ENCODE data around the gene YPEL1. TPM values are rescaled to one million over a fixed set of nuclear protein-coding genes. Genes with fewer than 3 reads are reported as not detected.

YPEL1 gene
- total RNA-seq, 1 donor from 2014 or later, result 20.4 TPM

DNA sequence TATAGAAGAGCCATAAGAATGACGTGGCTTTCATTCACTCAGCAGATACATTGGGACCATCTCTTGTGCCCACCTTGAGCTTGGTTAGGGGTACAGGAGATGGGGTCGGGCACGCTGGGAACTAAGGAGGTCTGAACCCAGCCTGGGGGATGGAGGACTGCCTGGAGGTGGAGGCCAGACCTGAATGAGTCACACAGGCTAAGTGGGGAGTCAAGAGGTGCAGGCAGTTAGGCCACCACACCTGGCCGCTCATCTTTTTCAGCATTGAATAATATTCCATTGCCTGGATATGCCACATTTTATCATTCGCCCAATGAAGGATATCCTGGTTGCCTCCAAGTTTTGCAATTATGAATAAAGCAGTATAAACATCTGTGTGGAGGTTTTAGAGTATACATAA lies 73.6 kb downstream of the YPEL1 start:
- peaks cover 13 to 30% (median 16%) of the 10 kb centered on the region in 3 donors for H3K27me3 ChIP-seq (ENCODE audit: control insufficient read depth in 3 of 3, insufficient read depth in 3 of 3, low read length in 3 of 3)
- H3K36me3 ChIP-seq (ENCODE audit: control insufficient read depth in 3 of 3, insufficient read depth in 3 of 3, low read length in 3 of 3), result no peaks in the 10 kb centered on the region
- H3K4me3 ChIP-seq (ENCODE audit: low read length in 3 of 3), result no peak overlapping the region
- H3K9ac ChIP-seq (ENCODE audit: low read depth in 1 of 3, low read length in 3 of 3), result no peak overlapping the region
- H3K27ac ChIP-seq (ENCODE audit: low read depth, low read length), result no peak overlapping the region
- peaks cover 6 to 9% (median 8%) of the 10 kb centered on the region in 3 donors for H3K4me1 ChIP-seq (ENCODE audit: control insufficient read depth in 3 of 3, insufficient read depth in 3 of 3, low read length in 3 of 3)
- no peaks in the 10 kb centered on the region for H3K9me3 ChIP-seq (ENCODE audit: control insufficient read depth in 3 of 3, low read length in 3 of 3)

DNA sequence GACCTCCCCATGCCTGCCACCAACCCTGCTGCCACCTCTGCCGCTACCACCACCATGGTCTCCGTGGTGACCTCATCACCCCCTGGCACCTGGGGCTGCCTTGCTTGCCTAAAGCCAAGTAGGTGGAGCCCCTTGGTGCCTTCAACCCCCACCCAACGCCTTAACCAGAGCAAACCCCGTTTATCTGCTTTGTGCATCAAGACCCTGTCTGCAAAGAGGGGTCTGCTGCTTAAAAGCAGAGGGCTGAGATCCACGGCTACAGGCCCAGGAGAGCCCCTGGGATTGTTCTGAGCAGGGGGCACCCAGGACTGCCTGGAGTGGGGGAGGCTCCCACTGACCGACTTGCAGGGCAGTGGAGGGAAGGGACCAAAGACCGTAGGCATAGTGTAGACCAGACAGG lies 74.7 kb downstream of the YPEL1 start:
- Histone ChIP-seq H3K4me3 (ENCODE audit: low read length in 3 of 3) (no peak overlapping the region), H3K36me3 (ENCODE audit: control insufficient read depth in 3 of 3, insufficient read depth in 3 of 3, low read length in 3 of 3) (no peaks in the 10 kb centered on the region), H3K27me3 (ENCODE audit: control insufficient read depth in 3 of 3, insufficient read depth in 3 of 3, low read length in 3 of 3) (peaks cover 16 to 35% (median 19%) of the 10 kb centered on the region in 3 donors)

GRCh38 chr22:21659864-21660525 lies 75.6 kb downstream of the YPEL1 start:
- H3K4me1 ChIP-seq (ENCODE audit: control insufficient read depth in 3 of 3, insufficient read depth in 3 of 3, low read length in 3 of 3), result no peaks in the 10 kb centered on the region
- no peak overlapping the region for H3K9ac ChIP-seq (ENCODE audit: low read depth in 1 of 3, low read length in 3 of 3)
- H3K4me3 ChIP-seq (ENCODE audit: low read length in 3 of 3), result no peak overlapping the region
- H3K9me3 ChIP-seq (ENCODE audit: control insufficient read depth in 3 of 3, low read length in 3 of 3), result no peaks in the 10 kb centered on the region
- no peak overlapping the region for H3K27ac ChIP-seq (ENCODE audit: low read depth, low read length)
- H3K27me3 ChIP-seq (ENCODE audit: control insufficient read depth in 3 of 3, insufficient read depth in 3 of 3, low read length in 3 of 3), result peaks cover 16 to 35% (median 19%) of the 10 kb centered on the region in 3 donors
- no peaks in the 10 kb centered on the region for H3K36me3 ChIP-seq (ENCODE audit: control insufficient read depth in 3 of 3, insufficient read depth in 3 of 3, low read length in 3 of 3)

More for the DNA sequence above, 74.7 kb downstream of the YPEL1 start:
- H3K9me3 ChIP-seq (ENCODE audit: control insufficient read depth in 3 of 3, low read length in 3 of 3), result no peaks in the 10 kb centered on the region
- H3K27ac ChIP-seq (ENCODE audit: low read depth, low read length), result no peak overlapping the region
- H3K4me1 ChIP-seq (ENCODE audit: control insufficient read depth in 3 of 3, insufficient read depth in 3 of 3, low read length in 3 of 3), result peaks cover 3 to 6% (median 5%) of the 10 kb centered on the region in 3 donors
- H3K9ac ChIP-seq (ENCODE audit: low read depth in 1 of 3, low read length in 3 of 3), result no peak overlapping the region

DNA sequence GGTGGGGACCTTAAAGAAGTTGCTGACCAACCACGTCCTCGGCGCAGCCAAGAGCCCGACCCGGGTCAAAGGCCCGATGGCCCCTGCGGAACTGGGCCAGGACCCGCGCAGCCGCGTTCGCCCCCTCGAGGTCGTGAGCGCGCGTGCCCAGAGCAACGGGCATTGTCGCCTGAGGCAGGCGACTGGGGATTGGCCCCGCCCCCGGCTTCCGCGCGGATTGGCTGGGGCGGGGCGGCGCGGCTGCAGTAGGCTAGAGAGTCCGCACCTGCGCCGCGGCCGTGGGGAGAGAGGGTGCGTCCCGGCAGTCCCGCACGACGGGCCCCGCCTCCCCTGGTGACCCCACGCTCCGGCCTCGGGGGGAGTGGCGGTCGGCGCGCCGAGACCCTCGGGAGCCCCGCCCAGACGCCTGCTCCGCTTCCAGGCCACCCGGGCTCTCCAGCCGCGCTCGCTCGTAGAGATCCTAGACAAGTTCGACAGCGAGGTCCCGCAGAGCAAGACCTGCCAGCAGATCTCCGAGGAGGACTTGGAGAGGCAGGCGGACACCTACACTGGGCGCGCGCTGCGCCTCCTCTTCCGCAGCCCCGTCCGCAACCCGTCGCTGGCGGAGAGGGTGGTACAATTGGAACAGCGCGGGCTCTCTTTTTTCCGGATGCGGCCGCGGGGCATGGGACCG lies 78.1 kb downstream of the YPEL1 start:
- Histone ChIP-seq H3K27ac (ENCODE audit: low read depth, low read length) (no peak overlapping the region), H3K4me3 (ENCODE audit: low read length in 3 of 3) (peak overlapping the region; percentile 52 to 57 (median 56)), H3K4me1 (ENCODE audit: control insufficient read depth in 3 of 3, insufficient read depth in 3 of 3, low read length in 3 of 3) (peaks cover 0 to 2% (median under 1%) of the 10 kb centered on the region in 3 donors), H3K9me3 (ENCODE audit: control insufficient read depth in 3 of 3, low read length in 3 of 3) (no peaks in the 10 kb centered on the region), H3K9ac (ENCODE audit: low read depth in 1 of 3, low read length in 3 of 3) (peak overlapping the region in 1 of 3 donors; percentile 25), H3K36me3 (ENCODE audit: control insufficient read depth in 3 of 3, insufficient read depth in 3 of 3, low read length in 3 of 3) (no peaks in the 10 kb centered on the region), H3K27me3 (ENCODE audit: control insufficient read depth in 3 of 3, insufficient read depth in 3 of 3, low read length in 3 of 3) (peaks cover 16 to 42% (median 19%) of the 10 kb centered on the region in 3 donors)

GRCh38 chr22:21657020-21657359 lies 78.6 kb downstream of the YPEL1 start:
- no peak overlapping the region for H3K27ac ChIP-seq (ENCODE audit: low read depth, low read length)
- H3K27me3 ChIP-seq (ENCODE audit: control insufficient read depth in 3 of 3, insufficient read depth in 3 of 3, low read length in 3 of 3), result peaks cover 16 to 42% (median 19%) of the 10 kb centered on the region in 3 donors
- no peaks in the 10 kb centered on the region for H3K36me3 ChIP-seq (ENCODE audit: control insufficient read depth in 3 of 3, insufficient read depth in 3 of 3, low read length in 3 of 3)
- no peaks in the 10 kb centered on the region for H3K9me3 ChIP-seq (ENCODE audit: control insufficient read depth in 3 of 3, low read length in 3 of 3)
- peak overlapping the region in 1 of 3 donors; percentile 25 for H3K9ac ChIP-seq (ENCODE audit: low read depth in 1 of 3, low read length in 3 of 3)
- peaks cover 0 to 6% (median 4%) of the 10 kb centered on the region in 3 donors for H3K4me1 ChIP-seq (ENCODE audit: control insufficient read depth in 3 of 3, insufficient read depth in 3 of 3, low read length in 3 of 3)
- H3K4me3 ChIP-seq (ENCODE audit: low read length in 3 of 3), result peak overlapping the region in 1 of 3 donors; percentile 57

DNA sequence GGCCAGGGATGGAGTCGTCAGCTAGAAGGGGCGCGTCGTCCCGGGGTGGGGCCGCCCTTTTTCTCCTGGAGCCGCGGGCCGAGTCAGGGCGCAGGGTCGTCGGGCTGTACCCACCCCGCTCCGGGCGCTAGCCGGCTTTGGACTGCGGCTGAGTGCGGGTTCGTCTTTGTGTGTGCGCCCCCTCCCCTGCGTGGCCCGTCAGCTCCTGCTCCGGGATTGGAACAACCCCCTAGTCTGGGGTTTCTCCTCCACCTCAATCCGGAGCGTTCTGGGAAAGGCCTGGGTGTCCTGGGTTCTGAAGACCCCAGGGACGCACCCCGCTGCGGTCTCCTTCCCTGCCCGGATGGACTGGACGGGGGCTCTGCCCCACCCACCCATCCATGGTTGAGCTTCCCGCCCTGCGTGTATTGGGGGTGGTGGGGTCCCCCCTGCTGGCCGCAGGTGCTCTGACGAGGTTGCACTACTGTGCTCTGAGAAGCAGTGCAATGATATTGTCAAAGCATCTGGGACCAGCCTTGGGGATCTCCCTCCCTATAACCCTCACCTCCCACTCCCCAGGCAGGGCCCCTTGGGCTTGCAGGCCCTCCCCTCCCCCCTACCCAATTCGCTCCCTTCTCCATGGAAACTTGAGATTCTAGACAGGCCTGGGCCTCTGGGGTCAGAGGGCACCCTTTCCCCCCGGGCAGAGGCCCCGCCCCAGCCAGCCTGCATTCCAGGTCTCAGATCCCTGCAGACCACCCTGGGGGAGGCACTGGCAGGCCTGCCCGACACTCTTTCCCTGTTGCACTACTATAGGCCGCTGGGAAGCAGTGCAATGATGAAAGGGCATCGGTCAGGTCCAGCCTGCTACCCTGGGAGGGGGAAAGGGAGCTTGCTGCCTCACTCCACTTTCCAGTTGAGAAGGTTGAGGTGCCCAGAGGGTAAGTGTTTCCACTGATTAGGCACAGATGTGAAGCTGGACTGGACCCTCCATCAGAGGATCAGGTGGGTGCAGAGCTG lies 82.7 kb downstream of the YPEL1 start:
- Histone ChIP-seq H3K36me3 (ENCODE audit: control insufficient read depth in 3 of 3, insufficient read depth in 3 of 3, low read length in 3 of 3) (no peaks in the 10 kb centered on the region), H3K9me3 (ENCODE audit: control insufficient read depth in 3 of 3, low read length in 3 of 3) (no peaks in the 10 kb centered on the region), H3K9ac (ENCODE audit: low read depth in 1 of 3, low read length in 3 of 3) (peak overlapping the region; percentile 12 to 79 (median 70)), H3K27me3 (ENCODE audit: control insufficient read depth in 3 of 3, insufficient read depth in 3 of 3, low read length in 3 of 3) (peaks cover 3 to 20% (median 10%) of the 10 kb centered on the region in 3 donors), H3K27ac (ENCODE audit: low read depth, low read length) (no peak overlapping the region), H3K4me1 (ENCODE audit: control insufficient read depth in 3 of 3, insufficient read depth in 3 of 3, low read length in 3 of 3) (peaks cover 8 to 18% (median 11%) of the 10 kb centered on the region in 3 donors), H3K4me3 (ENCODE audit: low read length in 3 of 3) (peak overlapping the region; percentile 69 to 76 (median 72))

- Histone ChIP-seq H3K9ac (ENCODE audit: low read depth in 1 of 3, low read length in 3 of 3) (peak overlapping the region; percentile 70 to 79 (median 70)), H3K4me1 (ENCODE audit: control insufficient read depth in 3 of 3, insufficient read depth in 3 of 3, low read length in 3 of 3) (peaks cover 8 to 18% (median 11%) of the 10 kb centered on the region in 3 donors), H3K27me3 (ENCODE audit: control insufficient read depth in 3 of 3, insufficient read depth in 3 of 3, low read length in 3 of 3) (peaks cover 0 to 13% (median 7%) of the 10 kb centered on the region in 3 donors), H3K9me3 (ENCODE audit: control insufficient read depth in 3 of 3, low read length in 3 of 3) (no peaks in the 10 kb centered on the region), H3K4me3 (ENCODE audit: low read length in 3 of 3) (peak overlapping the region; percentile 69 to 76 (median 72)), H3K36me3 (ENCODE audit: control insufficient read depth in 3 of 3, insufficient read depth in 3 of 3, low read length in 3 of 3) (no peaks in the 10 kb centered on the region), H3K27ac (ENCODE audit: low read depth, low read length) (no peak overlapping the region)
These were observed 83.5 kb downstream of the YPEL1 start for GRCh38 chr22:21652010-21652546.

GRCh38 chr22:21651521-21652009 lies 84.0 kb downstream of the YPEL1 start:
- H3K4me3 ChIP-seq (ENCODE audit: low read length in 3 of 3), result peak overlapping the region; percentile 69 to 76 (median 72)
- H3K9ac ChIP-seq (ENCODE audit: low read depth in 1 of 3, low read length in 3 of 3), result peak overlapping the region; percentile 70 to 79 (median 70)
- no peaks in the 10 kb centered on the region for H3K9me3 ChIP-seq (ENCODE audit: control insufficient read depth in 3 of 3, low read length in 3 of 3)
- peaks cover 0 to 7% (median 2%) of the 10 kb centered on the region in 3 donors for H3K27me3 ChIP-seq (ENCODE audit: control insufficient read depth in 3 of 3, insufficient read depth in 3 of 3, low read length in 3 of 3)
- no peaks in the 10 kb centered on the region for H3K36me3 ChIP-seq (ENCODE audit: control insufficient read depth in 3 of 3, insufficient read depth in 3 of 3, low read length in 3 of 3)
- H3K27ac ChIP-seq (ENCODE audit: low read depth, low read length), result no peak overlapping the region
- peaks cover 10 to 18% (median 12%) of the 10 kb centered on the region in 3 donors for H3K4me1 ChIP-seq (ENCODE audit: control insufficient read depth in 3 of 3, insufficient read depth in 3 of 3, low read length in 3 of 3)

DNA sequence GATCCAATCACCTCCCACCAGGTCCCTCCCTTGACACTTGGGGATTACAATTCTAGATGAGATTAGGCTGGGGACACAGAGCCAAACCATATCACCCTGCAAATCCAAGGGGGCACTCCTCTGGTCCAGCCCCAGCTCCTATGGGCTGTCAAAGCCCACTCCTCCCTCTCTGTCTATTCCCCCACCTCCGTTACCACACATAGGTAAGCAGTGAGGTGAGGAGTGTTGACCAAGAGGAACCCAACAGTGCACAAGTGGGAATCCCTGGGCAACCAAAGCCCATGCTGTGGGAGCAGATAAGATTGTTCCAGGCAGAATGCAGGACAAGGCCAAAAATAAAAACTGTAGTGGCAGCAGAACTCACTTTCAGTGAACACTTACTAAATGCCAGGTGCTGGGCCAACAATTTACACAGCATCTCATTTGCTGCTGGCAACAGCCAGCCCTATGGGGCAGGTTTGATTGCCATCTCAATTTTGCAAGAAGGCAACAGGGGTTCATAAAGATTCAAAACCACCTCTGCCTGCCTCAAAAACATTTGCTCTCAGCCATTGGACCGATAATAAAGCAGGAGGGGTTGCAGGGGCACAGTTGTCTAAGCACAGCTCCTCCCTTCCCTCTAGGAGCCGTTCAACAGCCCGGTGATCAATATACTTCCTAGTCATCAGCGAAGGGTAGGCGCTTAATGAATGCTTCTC lies 84.6 kb downstream of the YPEL1 start:
- no peaks in the 10 kb centered on the region for H3K9me3 ChIP-seq (ENCODE audit: control insufficient read depth in 3 of 3, low read length in 3 of 3)
- H3K4me1 ChIP-seq (ENCODE audit: control insufficient read depth in 3 of 3, insufficient read depth in 3 of 3, low read length in 3 of 3), result peaks cover 10 to 23% (median 13%) of the 10 kb centered on the region in 3 donors
- peaks cover 0 to 3% (median 0%) of the 10 kb centered on the region in 3 donors for H3K36me3 ChIP-seq (ENCODE audit: control insufficient read depth in 3 of 3, insufficient read depth in 3 of 3, low read length in 3 of 3)
- H3K4me3 ChIP-seq (ENCODE audit: low read length in 3 of 3), result peak overlapping the region; percentile 69 to 76 (median 72)
- peak overlapping the region; percentile 70 to 79 (median 70) for H3K9ac ChIP-seq (ENCODE audit: low read depth in 1 of 3, low read length in 3 of 3)
- H3K27ac ChIP-seq (ENCODE audit: low read depth, low read length), result no peak overlapping the region
- peaks cover 0 to 6% (median 0%) of the 10 kb centered on the region in 3 donors for H3K27me3 ChIP-seq (ENCODE audit: control insufficient read depth in 3 of 3, insufficient read depth in 3 of 3, low read length in 3 of 3)

Measured in skeletal muscle tissue (tissue), 4 donors.